Adrenal gland (tissue), 12 donors: ENCODE data around the gene MARK3. TPM values are rescaled to one million over a fixed set of nuclear protein-coding genes. Genes with fewer than 3 reads are reported as not detected.

Experiments
- DNase-seq, 7 donors: peaks; one replicate each; pipeline ENCODE4 v3.0.0-alpha.2; 2019 to 2020
- H3K27ac ChIP-seq, 5 donors: fragments of 200-600 bp; sonication (generic) in 4 of 5; 1 replicate in 3 of 5; 2 replicates in 2 of 5; pipeline versions ENCODE4 v1.5.1 to v1.8.0; 2016 to 2020; ENCODE audit warnings: mild to moderate bottlenecking in 1 of 5
- H3K27me3 ChIP-seq: fragments of 200-600 bp; 2 replicates; pipeline ENCODE4 v1.8.0; 2021
- H3K36me3 ChIP-seq, 2 donors: fragments of 200-600 bp; replicated peaks in 1 of 2; 1 replicate in 1 of 2; 2 replicates in 1 of 2; pipeline versions ENCODE4 v1.5.1 to v1.8.0; 2018 to 2022
- H3K4me1 ChIP-seq, 2 donors: fragments of 200-600 bp; replicated peaks in 1 of 2; 1 replicate in 1 of 2; 2 replicates in 1 of 2; pipeline versions ENCODE4 v1.5.1 to v1.8.0; 2018 to 2021
- H3K4me3 ChIP-seq, 4 donors: fragments of 200-600 bp; sonication (generic) in 3 of 4; one replicate each; pipeline ENCODE4 v1.5.1; 2016 to 2018
- H3K9me3 ChIP-seq, 3 donors: fragments of 200-600 bp; sonication (generic) in 1 of 3; replicated peaks in 1 of 3; 1 replicate in 2 of 3; 2 replicates in 1 of 3; pipeline versions ENCODE4 v1.5.1 to v1.8.0; 2016 to 2021
- CTCF ChIP-seq, 6 experiments: fragments of 450-650 bp in 4 of 6; fragments of 200-600 bp in 2 of 6; sonication (generic) in 1 of 6; IDR thresholded peaks; 1 replicate in 5 of 6; 2 replicates in 1 of 6; pipeline versions ENCODE4 v1.5.1 to v1.8.0; 2016 to 2021; ENCODE audit warnings: antibody characterized with exemption in 6 of 6, mild to moderate bottlenecking in 2 of 6, moderate library complexity in 1 of 6
- POLR2A ChIP-seq, 2 donors: fragments of 450-650 bp; IDR thresholded peaks; one replicate each; pipeline ENCODE4 v1.6.1; 2017; ENCODE audit warnings: antibody characterized with exemption in 2 of 2, mild to moderate bottlenecking in 2 of 2, moderate library complexity in 1 of 2
- WGBS, 4 donors: extraction: QIAGEN DNeasy Blood & Tissue Kit in 2 of 4; methylation state at CpG; one replicate each; pipeline versions ENCODE4 v1.1.5 to v1.1.7; 2013 to 2017; 5-methylcytosine and 5-hydroxymethylcytosine counted together
- intact Hi-C, 2 donors: fragments of 100-400 bp; cut with DNase I; formaldehyde crosslinking; loops; one replicate each; pipeline versions ENCODE4 v1.14.1 to v1.15.0; 2022 to 2023
- polyA plus RNA-seq, 3 donors: library from polyadenylated mRNA; stranded (reverse); fragments of 200-250 nt in 2 of 3; fragments of 350-450 nt in 1 of 3; fragmentation: Illumina TruSeq in 1 of 3; extraction: RNeasy Lipid Tissue Mini Kit (QIAGEN cat#74804) in 1 of 3; gene quantifications; one replicate each; pipeline ENCODE4 v1.2.3, GENCODE V29; 2013 to 2014
- total RNA-seq, 9 donors: library from RNA; depleted of rRNA in 4 of 9; stranded (reverse); fragments of >200 nt in 4 of 9; fragments of 120-200 nt in 1 of 9; fragmentation: NEBNext Ultra II Directional in 1 of 9; extraction: Animal tissue kit (Norgen Biotek cat#: 25700) in 1 of 9; gene quantifications; one replicate each; pipeline versions ENCODE4 v1.1.0 to v1.2.4, GENCODE V29; 2013 to 2023
- donor health status: healthy with polysubstance abuse.
- donor health status: Bipolar disorder and iron deficiency.
- donor health status: DM: yes; HTN: yes; CAD: no.
- donor health status: DM: no; HTN: no; CAD: no.
- donor health status: DM: no; HTN: no; CAD: no.
- donor health status: DM: yes; HTN: yes; CAD: no.

Gene MARK3
- total and polyA plus RNA-seq, 12 donors: 73.1 to 233 (median 94.6) TPM

GRCh38 chr14:103339561-103339960 is 45.7 kb upstream of the MARK3 start:
- intact Hi-C loops: loop anchor here in 1 of 2 donors (10.0 kb wide), 1 partner anchor 155 kb away; no protein-coding TSS in a partner anchor
- no peak overlapping the region for H3K4me3 ChIP-seq
- TF ChIP-seq POLR2A (IDR thresholded peaks at IDR 0.05) (no peak), CTCF (IDR thresholded peaks at IDR 0.05) (no peak)
- no peaks in the 10 kb centered on the region for H3K9me3 ChIP-seq
- peaks cover 0 to 95% of the 10 kb centered on the region in 2 donors for H3K36me3 ChIP-seq
- H3K27me3 ChIP-seq: no peaks in the 10 kb centered on the region
- peaks cover 15 to 43% of the 10 kb centered on the region in 2 donors for H3K4me1 ChIP-seq
- no peak for DNase-seq
- WGBS, 4 donors: 79 to 90% (median 85%) methylated on average over 6 of the region's 6 CpGs
- no peak overlapping the region for H3K27ac ChIP-seq

- H3K36me3 ChIP-seq: peaks cover 0 to 90% of the 10 kb centered on the region in 2 donors
- intact Hi-C loops: loop anchor here in 1 of 2 donors (10.0 kb wide), 1 partner anchor 124 kb away; no protein-coding TSS in a partner anchor
Measured at GRCh38 chr14:103340480-103341212, 44.6 kb upstream of the MARK3 start.

GRCh38 chr14:103341250-103342129 is 43.7 kb upstream of the MARK3 start:
- peaks cover 0 to 82% of the 10 kb centered on the region in 2 donors for H3K36me3 ChIP-seq
- TF ChIP-seq POLR2A (IDR thresholded peaks at IDR 0.05): no peak
- no peak for TF ChIP-seq CTCF (IDR thresholded peaks at IDR 0.05)
- 64 to 78% (median 65%) methylated on average over 5 of the region's 5 CpGs for WGBS, 4 donors
- intact Hi-C loops: loop anchor here in 1 of 2 donors (10.0 kb wide), 1 partner anchor 123 kb away; no protein-coding TSS in a partner anchor
- H3K4me3 ChIP-seq: no peak overlapping the region
- H3K4me1 ChIP-seq: peaks cover 4 to 34% of the 10 kb centered on the region in 2 donors
- no peak for DNase-seq
- no peak overlapping the region for H3K27ac ChIP-seq
- H3K9me3 ChIP-seq: no peaks in the 10 kb centered on the region
- H3K27me3 ChIP-seq: no peaks in the 10 kb centered on the region

More at GRCh38 chr14:103340480-103341212, 44.6 kb upstream of the MARK3 start:
- no peak for TF ChIP-seq POLR2A (IDR thresholded peaks at IDR 0.05)
- no peak for TF ChIP-seq CTCF (IDR thresholded peaks at IDR 0.05)
- no peak for DNase-seq
- H3K9me3 ChIP-seq: no peaks in the 10 kb centered on the region
- no peaks in the 10 kb centered on the region for H3K27me3 ChIP-seq
- H3K4me3 ChIP-seq: no peak overlapping the region
- H3K4me1 ChIP-seq: peaks cover 11 to 40% of the 10 kb centered on the region in 2 donors
- H3K27ac ChIP-seq: no peak overlapping the region
- WGBS, 4 donors: 84 to 89% (median 87%) methylated on average over 6 of the region's 6 CpGs
